Measurements from ENCODE around the gene COL18A1. TPM values are rescaled to one million over a fixed set of nuclear protein-coding genes. Genes with fewer than 3 reads are reported as not detected.

Gene COL18A1
- total RNA-seq, 1 experiment from 2014 or later, result 3.7 TPM

DNA sequence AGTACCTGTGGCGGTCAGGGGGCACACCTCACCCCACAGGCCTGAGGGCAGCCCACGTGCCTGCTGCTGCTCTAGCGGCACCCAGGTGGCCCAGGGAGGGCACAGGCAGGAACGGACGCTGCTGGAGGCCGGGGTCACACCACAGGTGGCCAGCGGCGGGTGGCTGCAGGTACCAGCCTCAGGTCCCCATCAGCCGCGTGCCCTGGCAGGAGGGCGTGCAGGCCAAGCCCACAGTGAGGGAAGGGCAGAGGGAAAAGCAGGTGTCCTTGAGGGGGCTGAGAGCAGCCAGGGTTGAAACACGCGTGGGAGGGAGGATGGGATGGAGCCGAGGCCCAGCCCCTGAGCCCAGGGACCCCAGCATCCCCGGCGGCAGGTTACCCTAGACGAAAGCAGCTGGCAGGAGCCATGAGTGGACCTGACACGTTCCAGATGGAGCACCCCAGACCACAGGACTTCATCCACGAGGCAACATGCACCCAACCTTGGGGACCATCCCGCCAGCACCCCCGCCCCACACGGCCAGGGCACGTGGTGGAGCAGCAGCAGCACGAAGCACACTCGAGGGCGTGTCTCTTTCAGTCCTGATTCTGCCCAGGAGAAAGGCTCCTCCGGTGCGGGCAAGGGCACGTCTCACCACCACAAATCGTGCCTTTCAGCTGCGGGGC, 133.5 kb downstream of the COL18A1 start:
- no peak for DNase-seq (ENCODE audit: extremely low read depth, low read depth)

DNA sequence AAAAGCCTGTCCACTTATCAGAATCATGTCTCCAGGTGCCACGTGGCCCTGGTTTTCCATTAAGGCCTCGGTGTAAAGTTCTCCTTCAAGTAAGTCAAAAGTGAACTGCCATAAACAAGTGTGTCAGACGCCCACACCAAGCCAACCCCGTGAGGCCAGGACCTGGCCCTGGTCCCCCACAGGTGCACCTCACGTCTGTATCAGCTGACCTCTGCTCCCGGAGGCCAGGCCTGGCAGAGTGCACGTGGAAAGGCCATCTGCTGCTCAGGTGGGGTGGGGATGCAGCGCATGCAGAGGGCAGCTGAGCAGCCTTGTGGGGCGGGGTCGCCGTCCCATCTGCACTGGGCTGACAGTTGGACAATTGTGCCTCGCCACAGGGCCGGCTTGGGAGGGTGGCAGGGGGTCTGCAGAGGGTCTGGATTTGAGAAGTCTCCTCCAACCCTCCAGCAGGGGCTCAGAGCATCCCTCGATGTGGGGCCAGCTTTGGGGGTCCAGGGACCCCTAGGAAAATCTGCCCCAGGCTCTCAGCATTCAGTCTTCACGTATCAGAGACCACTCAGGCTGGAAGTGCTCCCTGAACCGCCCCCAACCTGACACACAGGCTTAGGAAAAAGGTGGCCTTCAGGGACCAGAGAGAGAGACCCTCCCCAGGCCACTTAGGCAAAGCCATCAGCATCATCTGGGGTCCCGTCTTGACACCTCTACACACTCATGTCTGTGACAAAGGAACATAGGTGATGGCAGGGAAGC, 134.3 kb downstream of the COL18A1 start:
- DNase-seq (ENCODE audit: extremely low read depth, low read depth), result no peak

DNA sequence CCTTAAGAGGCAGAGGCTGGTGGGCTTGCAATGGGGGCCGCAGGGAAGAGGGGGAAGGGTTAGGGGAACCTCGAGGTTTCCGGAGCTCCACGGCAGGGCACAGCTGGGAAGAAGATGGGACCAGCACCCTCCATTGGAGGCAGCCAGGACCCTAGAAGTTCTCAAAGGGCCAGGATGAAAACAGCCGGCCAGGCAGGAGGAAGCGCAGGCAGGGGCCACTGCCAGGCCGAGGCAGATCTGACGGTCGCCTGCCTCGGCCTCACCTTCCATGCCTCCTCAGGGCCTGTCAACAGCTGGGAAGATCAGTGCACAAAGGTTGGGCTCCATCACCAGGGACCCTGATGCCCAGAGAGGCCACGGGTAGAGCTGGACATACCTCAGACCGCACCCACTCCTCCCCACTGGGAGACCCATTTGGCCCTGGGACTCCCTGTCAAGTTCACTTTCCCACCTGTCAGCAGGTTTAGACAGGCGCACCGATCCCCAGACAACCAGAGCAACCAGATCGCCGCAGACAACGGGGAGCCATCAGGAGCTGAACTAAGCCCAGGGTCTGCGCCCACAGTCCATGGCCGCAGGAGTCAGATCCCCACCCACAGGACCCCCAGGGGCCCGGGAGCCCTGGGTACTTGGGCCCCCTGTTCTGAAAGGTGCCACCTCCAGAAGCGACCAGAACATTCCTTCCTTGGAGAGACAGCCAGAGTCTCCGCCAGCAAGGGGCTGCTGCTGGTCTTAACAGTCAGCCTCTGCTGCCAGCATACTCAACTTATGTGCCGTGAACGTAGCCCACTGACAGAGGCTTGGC, 135.0 kb downstream of the COL18A1 start:
- DNase-seq (ENCODE audit: extremely low read depth, low read depth), result no peak

DNA sequence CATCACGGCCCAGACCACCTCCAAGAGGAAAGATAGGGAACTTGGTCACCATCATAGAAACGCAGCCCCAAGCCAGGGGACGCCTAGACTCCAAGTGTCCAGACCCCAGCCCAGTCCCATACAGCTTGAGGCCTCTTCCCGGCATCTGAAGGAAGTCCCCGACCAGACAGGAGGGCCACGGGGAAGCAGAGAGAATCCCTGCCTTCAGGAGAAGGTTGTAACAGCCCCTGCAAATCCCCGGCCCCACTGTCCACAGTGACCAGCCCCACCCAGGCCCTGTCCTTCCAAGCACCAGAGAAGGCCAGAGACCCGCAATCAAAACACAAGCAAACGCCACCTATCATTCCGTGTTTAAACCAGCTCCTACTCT, 135.6 kb downstream of the COL18A1 start:
- DNase-seq (ENCODE audit: extremely low read depth, low read depth), result no peak

DNA sequence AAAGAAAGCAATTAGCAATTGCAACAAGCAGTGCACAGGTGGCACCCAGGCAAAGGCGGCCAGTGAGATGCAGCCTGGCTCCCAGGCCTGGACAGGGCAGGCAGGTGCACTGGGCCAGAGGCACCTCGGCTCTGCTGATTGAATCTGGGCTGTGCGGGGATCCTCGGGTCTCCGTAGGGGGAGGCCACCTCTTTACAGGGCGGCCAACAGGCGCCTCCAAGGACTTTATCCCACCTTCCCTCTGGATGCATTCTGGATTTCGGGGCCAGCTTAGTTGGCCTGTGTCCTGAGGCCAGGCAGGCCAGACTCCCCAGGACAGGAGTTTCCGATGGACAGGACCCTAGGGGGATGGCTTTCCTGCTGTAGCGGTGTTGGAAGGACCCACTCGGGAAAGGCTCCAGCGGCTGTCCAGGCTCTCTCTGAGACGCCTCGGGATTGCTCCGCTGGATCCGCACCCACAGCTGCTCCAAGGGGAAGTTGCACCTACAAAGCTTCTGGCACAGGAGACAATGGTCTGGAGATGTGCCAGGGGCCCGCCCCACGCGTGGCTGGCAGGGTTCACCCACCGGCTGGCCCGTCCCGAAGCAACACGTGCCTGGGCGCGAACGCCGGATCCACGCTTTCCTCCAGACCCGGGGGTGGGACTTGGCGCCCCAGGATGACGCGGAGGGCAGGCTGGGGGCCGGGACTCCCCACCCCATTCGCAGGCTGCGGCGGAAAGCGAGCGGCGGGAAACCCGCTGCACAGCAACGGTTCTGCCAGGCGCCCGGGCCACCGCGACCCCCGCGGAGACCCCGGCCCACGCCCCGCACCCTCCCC, 136.5 kb downstream of the COL18A1 start:
- peak; percentile 30 for DNase-seq (ENCODE audit: extremely low read depth, low read depth)

DNA sequence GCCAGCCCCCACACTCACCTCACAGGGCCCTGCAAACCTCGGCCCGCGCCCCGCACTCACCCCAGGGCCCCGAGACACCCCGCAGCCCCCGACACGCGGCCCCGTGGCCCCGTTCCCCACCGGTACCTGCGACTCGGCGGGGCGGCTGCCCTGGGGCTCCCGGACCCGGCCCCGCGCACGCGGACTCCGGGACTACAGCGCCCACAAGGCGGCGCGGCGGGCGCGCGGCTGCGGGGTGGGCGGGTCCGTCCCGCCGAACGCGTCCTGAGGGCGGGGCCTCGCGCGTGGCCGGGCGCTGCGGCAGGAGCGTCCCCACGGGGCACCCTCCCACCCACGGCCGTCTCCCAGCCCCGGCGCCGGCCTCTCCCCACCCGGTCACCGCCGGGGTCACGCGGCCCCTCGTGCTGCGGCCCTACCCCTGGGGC, 137.3 kb downstream of the COL18A1 start, which contains the start of gene SLC19A1:
TSS of gene SLC19A1 (minus strand) at position 199 of the 425 bp plus-strand sequence. CDS start 4,481 bp downstream, outside the sequence.
- peak; percentile 41 for DNase-seq (ENCODE audit: extremely low read depth, low read depth)

- no peak for DNase-seq (ENCODE audit: extremely low read depth, low read depth)
These were observed 137.9 kb downstream of the COL18A1 start for GRCh38 chr21:45542667-45543370.

DNA sequence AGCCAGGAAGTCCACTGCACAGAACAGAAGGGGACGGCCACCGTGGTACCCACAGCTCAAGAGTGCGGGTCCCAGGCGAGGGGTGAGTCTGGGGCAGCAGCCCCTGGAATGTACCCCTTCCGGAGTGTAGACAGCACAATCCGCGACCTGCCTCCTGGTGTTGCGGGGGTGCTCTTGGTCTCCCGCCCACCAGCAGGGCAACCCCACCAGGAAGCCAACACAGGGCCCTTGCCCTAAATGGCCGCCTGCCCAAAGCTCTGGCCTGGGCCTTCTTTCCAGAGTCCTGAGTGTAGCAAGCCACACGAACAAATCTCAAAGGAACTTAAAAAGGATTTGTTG, 138.4 kb downstream of the COL18A1 start:
- no peak for DNase-seq (ENCODE audit: extremely low read depth, low read depth)

DNA sequence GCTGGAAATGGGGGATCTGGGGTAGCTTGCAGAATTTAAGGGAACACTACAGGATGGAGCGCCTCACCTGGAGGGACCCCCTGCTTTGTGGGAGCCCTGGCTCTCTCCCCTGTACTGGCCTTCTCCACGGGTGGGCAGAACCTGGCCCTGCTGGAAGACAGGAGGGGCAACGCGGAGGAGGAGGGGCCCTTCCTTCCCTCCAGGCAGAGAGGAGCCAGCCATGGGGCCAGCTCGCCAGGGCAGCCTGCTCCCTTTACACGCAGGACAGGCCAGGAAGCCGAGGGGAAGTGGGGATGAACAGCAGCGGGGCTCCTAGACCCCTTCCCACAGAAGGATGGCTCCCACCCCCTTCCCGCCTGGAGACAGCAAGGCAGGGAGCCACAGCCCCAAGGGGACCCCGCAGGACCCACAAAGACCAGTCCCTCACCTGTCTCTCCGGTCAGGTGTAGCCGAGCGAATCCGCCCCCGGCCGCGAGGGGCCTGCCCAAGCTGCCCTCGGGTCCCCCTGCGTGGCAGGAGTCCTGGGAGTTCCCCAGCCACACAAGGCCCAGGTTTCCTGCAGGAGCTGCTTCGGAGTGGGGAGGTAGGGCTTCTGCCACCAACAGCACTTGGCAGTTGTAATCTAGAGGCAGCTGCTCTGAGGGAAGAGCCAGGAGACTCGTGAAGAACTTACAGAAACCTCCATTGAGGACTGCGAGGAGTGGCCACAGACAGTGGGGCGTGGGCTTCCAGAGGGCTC, 138.9 kb downstream of the COL18A1 start:
- no peak for DNase-seq (ENCODE audit: extremely low read depth, low read depth)

DNA sequence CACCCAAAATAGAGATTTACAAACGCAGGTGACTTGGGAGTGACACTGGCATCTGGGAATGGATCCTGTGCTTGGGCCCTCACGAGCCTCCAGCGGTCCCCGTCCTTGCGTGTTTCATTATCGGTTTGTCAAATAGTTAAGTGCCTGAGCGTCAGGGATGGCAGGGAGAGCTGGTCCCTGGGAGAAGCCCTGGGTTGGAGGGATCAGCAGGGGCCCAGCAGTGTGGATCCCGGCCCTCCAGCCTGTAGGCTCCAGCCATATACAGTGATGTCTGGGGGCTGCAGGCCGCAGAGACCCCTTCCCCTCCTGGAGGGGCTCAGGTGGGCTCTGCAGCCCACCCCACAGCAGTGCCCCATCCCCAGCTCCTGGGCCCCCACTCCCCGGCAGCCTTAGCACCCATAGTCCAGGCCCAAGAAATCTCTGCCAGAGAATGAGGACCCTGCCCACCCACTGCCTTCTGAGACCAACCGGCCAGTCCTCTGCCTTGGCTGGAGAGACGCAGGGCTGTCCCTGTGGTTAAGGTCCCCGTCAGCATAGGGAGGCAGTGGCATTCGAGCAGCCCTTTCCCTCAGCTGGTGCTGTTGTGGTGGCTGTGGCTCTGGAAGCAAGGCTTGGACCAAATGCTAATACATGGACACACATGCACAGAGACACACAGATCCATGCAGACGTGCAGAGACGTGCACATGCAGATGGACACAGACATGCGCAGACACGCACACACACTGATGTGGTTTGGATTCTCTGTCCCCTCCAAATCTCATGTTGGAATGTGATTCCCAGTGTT, 139.7 kb downstream of the COL18A1 start:
- DNase-seq (ENCODE audit: extremely low read depth, low read depth), result no peak

DNA sequence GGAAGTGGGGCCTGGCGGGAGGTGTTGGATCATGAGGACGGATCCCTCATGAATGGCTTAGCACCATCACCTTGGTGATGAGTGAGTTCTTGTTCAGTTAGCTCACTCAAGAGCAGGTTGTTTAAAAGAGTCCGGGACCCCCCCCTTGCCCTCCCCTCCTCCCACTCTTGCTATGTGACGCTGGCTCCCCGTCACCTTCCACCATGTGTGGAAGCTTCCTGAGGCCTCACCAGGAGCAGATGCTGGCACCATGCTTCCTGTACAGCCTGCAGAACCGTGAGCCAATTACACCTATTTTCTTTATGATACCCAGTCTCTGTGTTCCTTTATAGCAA, 140.2 kb downstream of the COL18A1 start:
- no peak for DNase-seq (ENCODE audit: extremely low read depth, low read depth)

DNA sequence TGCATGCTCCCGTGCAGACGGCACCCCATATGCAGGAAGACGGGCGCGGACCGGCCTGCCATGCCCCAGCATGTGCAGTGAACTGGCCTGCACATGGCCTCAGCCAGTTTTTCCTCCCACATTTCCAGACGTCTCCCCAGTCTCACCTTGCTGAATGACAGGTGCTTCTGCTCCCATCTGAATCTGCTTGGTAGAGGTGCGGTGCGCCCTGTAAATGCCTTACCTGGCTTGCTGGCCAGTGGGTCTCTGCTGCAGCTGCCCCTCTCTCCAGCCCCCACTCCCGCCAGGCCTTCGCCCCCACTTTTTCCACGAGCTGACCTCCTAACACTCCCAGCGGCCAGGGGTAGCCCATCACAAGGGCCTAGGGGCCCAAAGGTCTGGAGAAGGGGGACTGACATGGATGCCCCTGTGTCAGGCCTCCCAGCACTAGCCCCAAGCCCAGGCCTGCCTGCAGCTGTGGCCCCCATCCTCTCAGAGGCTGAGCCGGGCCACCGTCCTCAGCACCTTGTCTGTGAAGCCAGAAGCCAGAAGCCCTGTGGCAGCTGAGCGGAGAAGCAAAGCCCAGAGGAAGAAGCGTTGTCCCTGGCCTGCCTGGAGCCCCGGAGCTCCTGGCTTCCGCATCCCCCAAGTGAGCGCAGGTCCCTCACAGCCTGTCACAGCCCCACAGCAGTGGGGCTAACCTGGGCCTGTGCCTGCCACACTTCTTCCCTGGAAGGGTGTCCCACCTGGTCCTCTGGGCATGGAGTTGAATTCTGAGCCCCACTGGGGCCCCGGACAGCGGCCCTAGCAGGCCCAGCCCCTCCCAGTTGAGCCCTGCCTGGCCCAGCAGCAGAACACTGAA, 140.9 kb downstream of the COL18A1 start:
- no peak for DNase-seq (ENCODE audit: extremely low read depth, low read depth)

DNA sequence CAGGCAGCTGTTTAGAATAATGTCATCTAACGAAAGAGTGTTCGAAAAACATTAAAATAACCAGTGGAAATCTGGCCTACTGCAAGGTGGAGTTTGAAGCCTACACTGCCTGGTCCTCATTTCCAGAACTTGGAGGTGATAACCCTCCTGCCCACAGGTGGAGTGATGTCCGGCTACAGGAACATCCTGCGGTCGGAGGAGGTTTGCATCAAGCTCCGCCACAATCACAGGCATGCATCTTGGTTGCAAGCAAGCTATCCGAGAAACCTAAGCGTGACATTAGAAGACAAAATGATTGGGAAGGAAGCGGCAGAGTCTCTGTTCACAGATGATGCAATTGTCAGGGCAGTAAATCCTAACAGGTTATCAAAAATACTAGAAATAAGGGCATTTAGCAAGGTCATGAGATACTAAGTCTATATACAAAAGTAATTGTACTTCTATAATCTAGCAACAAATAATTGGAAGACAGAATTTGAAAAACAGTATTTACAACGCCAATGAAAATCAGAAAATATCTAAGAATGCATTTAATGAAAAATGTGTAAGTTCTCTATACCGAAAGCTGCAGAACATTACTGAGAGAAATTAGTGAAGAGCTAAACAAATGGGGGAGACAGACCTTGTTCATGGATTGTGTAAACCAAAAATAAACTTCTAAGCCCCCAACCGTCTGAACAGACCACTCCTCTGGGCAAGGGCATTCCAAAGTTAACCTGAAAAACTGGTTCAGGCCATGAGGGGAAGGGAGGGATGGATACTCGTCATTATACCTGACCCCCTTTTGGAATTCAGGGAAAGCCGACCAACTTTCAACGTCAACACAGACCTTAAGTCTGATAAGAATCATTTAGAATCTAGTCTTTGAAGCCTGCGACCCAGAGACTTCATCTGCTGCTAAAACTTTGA, 141.9 kb downstream of the COL18A1 start:
- DNase-seq (ENCODE audit: extremely low read depth, low read depth), result no peak

GRCh38 chr21:45547545-45547900, 142.6 kb downstream of the COL18A1 start:
- DNase-seq (ENCODE audit: extremely low read depth, low read depth), result no peak

DNA sequence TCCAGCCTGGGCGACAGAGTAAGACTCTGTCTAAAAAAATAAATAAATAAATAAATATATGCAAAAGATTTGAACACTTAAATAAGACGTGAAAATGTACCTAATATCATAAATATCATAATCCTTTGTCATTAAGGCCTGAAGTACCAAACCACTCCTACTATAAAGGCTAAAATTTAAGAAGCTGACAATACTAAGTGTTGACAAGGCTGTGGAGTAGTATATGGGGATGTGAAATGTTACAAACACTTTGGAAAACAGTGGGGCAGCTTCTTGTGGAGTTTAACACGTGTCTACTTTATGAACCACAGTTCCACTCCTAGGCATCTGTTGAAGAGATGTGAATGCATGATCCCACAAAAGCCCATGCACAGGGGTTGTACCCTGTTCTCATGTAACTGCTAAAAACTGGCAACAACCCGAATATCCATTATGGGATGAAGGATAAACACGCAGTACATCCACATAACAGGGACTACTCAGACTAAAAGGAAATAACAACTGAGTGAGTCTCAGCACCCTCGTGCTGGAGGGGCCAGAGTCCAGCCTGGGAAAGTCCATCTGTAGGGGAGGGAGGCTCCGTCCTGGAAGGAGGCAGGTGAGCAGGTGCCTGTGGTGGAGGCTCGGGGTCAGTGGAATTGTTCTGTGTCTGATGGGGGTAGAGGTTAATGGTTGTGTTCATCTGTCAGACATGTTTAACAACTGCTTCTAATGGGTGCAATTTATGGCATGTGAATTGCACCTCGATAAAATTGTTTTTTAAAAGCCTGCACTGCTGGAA, 143.9 kb downstream of the COL18A1 start:
- no peak for DNase-seq (ENCODE audit: extremely low read depth, low read depth)

All from NCI-H460 (cell line).